Stimulated activated CD4-positive, alpha-beta T cell treated with anti-CD3 and anti-CD28 coated beads, Interleukin-1b, Interleukin-23, amount 100 ng/mL, for 24 hours (primary cell): ENCODE data around the gene TMEFF2.

Experiments used
- DNase-seq, 4 experiments: peaks; one replicate each; pipeline ENCODE4 v3.0.0-alpha.2; 2020; ENCODE audit warnings: low read depth in 4 of 4, low spot score in 1 of 4

The TMEFF2 gene, protein sequence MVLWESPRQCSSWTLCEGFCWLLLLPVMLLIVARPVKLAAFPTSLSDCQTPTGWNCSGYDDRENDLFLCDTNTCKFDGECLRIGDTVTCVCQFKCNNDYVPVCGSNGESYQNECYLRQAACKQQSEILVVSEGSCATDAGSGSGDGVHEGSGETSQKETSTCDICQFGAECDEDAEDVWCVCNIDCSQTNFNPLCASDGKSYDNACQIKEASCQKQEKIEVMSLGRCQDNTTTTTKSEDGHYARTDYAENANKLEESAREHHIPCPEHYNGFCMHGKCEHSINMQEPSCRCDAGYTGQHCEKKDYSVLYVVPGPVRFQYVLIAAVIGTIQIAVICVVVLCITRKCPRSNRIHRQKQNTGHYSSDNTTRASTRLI

DNA sequence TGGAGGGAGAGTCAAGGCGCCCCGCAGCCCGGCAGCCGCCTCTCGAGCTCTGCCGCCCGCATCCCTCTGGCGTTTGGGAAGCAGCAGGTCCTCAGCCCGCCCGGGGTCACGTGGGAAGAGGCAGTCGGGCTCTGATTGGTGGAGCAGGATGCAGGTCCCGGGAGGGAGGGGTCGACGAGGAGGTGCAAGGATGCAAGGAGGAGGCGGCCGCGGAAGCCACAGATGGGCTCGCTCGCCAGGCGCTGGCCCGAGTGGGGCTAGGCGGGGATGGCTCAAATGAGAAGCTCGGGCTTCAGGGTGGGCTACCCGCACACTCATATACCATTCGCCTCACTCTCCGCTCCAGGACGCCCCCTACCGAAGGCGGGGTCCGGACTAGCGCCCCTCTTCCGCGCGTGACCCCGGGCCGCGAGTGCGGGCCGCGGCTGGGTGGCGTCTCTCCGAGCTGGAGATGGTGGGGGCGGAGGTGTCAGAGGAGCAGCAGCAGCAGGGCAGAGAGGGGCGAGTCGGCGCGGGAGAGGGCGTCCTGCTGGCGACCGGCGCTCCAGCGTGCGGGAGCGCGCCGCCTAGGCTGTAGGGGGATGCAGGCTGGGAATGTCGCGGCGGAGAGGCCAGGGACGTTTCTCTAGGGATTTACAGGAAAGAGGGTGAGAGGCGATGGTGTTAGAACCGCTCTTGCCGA lies at the start of gene TMEFF2:
Gene TMEFF2 (minus strand): TSS at position 68 of the 682 bp plus-strand sequence. CDS start 409 bp downstream, outside the sequence.
- peak; percentile 6 to 59 (median 32) for DNase-seq

DNA sequence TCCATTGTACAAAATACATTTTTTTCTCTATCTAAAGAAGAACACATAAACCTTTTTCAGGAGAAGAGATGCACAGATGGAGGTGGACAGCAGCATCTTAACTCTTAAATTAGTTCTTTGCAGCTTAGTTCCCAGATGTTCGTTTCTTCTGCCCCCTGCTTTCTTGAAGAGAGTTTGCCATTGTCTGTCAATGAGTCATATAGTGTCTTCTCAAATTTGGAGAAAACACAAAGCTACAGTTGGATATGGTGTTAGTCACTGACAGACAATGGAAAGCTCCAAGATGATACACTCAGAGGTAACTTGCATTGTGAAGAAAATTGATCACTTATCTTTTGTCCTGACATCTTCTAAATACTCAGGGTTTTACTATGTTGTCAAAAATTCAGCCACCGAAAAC lies 48.8 kb upstream of the TMEFF2 start:
- DNase-seq: no peak

DNA sequence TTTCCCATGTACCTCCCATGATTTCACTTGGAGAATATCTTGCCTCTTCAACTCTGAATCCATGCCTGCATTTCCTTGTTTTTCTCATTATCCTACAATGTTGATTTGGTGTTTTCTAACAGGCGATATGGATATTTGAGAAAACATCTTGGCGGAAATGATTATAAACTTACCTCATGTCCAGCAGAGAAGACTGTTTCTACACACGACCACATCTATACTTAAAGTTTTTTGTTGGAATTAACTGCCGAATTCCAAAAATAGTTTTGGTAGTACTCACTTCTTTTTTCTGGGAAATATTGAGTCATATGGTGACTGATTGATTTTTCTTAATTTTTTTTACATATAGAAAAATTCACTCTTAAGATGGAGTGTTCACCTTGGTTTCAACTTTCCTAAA lies 41.4 kb upstream of the TMEFF2 start:
- no peak for DNase-seq

DNA sequence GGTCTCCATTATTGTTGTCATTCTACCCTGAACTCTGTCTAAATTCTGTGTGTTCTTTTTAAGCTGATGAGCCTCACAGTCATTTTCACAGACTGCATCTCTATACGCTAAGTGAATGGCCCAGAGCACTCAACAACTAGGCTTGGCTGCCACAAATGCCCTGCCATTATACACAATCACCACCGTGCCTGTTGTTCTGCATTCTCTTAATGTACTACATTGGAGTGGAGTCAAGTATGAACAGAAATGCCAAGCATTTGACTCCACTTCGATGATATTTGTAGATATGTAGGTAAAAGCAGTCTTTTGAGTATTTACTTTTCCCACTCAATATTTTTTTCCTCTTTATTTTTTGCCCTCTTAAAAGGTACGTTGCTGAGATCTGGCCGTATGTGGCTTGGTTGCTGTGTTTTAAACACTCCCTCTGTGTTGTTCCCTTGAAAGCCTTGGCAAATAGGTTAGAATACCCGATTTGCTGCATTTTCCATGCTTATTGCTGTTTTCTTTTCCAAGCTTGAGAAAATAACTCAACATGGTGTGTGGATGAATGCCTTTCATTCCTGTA lies 36.2 kb upstream of the TMEFF2 start:
- DNase-seq: no peak

DNA sequence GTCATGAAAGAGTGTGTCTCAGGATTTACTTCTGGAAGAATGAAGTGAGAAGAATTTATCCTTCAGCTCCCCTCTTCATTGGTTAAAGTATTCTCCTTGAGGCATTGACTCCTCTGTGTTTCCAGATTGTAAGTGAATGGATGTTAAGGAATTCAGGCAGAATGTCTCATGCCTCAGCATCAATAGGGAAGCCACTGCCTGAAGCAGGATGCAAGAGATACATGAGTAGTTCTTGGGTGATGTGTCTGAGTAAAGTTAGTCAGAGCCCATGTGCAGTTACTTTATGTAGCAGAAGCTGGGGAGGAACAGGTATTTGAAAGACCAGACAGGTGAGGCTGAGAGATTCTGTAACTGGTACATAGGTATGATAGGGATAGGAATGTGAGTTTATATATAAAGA lies 34.0 kb upstream of the TMEFF2 start:
- DNase-seq: no peak

DNA sequence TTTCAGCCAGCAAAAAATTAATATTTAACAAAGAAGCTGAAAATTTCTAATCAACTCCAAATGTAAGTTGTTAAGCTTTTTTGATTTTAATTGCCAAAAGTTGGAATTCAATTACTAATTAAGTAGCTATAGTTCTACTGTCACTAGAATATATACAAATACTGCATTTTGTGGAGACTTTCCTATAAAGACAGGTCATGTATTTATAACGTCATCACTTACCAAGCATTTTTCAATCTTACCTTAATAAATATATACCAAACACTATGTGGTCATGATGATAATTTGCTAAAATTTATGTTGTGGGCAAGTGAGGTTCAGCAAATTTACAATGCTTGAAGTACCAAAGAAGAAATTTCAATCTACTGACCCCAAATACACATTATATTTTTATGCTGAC lies 24.2 kb upstream of the TMEFF2 start:
- no peak for DNase-seq

DNA sequence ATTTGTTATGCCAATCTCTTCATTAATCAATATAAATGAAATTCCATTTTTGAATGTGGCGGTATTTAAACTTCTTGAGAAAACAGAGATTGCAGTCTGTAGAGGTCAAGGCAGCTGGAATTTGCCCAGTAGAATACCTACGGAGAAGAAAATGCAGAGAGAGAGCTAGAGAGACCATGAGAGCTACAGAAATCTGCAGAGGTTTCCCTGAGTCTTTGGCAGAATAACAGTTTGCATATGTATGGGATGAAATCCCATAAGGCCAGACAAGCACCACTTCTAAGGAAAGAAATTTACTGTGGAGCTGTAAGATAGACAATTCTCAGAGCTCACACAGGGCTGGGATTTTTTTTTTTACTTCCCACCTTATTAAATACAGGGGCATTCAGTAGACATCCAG lies 23.6 kb upstream of the TMEFF2 start:
- no peak for DNase-seq

DNA sequence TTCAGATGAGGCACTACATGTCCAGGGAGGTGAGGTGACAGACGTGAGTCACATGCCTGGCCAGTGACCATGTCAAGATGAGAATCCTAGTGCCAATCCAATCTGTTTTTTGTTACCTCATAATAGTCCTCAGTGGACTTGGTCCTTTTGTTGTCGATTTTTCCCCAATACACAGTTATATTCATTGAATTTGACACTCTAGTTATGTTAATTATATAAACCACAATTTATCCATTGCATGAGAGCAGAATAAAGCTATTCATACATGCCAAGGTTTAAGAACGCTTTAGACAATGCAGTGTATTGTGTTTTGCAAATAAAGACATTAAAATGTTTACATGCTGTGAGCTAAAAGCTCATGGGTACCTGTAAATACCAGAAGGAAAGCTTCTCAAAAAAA lies 21.6 kb upstream of the TMEFF2 start:
- DNase-seq: no peak

DNA sequence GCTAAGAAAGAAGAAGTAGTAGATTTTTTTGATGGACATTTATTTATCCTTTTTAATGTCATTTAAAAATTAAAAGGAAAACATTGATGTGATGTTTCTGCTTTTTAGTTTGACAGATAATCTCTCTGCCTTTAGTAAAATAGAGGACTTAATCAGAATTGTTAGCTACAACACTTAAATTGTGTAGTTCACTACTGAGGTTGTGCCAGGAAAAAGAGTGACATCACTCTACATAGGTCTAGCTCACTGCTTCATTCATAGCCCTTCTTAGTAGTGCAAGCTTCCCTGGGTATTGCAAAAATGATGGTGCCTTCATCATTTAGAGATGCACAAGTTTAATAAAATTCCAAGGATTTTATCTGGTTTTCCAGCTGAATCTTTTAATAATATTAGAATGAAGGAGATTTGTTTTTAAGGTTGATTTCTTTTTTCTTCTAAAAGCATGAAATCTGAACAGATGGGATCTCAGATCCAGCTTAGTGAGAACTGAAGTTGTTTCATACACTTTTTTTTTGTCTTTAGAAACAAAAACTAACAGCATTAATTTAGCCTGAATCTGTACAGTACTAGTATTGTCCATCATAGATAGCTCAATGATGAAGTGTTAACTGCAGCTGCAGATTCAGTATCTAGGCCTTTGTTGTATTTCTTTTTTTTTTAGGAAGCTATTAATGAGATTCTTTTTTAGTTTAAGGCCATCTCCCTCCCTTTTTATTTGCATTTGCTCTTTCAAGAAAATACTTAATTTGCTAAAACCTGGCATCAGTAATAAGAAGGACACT lies 20.6 kb upstream of the TMEFF2 start:
- no peak for DNase-seq

DNA sequence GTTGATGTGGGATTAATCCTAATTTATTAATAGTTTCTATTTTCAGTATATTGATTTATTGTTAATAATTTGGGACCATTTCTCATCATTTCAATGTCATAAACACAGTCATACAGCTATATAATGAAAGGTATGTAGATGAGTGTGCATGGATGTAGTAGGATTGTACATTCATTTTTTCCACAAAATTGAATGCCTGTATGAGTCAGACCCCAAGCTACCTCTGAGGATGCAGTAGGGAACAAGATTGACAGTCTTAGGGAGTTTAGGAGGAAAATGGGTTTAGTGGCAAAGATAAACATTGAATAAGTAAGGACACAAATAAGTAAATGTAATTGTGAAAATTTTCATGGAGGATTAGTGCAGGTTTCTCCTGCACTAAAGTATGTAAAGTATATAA lies 14.1 kb upstream of the TMEFF2 start:
- DNase-seq: no peak

DNA sequence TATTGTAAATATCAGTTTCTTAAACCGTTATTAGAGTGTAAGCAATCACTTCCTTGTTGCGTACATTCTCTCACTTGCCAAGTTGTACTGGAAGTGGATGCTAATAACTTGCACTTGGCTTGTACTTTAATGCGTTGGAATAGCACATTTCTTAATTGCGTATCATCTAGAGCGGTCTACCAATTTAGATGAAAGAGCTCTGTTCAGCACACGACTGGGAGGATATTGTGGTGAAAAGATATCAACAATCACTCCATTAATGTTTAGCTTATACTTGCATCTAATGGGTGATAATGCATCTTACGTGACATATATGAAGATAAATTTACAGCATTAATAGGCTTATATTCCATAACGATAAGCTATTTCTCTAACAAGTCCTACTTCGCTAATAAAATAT lies 11.7 kb upstream of the TMEFF2 start:
- DNase-seq: no peak

DNA sequence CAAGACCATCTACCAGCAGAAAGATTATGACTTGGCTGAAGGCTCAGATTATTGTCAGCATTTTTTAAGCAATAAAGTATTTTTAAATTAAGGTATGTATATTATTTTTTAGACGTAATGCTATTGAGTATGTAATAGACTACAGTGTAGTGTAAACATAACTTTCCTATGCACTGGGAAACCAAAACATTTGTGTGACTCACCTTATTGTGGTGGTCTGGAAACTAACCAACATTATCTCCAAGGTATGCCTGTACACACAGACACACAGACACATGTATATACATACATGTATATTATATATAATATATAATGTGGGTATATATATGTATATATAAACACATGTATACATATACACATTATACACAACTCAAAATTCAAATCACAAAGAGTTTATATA lies 9.1 kb upstream of the TMEFF2 start:
- no peak for DNase-seq

DNA sequence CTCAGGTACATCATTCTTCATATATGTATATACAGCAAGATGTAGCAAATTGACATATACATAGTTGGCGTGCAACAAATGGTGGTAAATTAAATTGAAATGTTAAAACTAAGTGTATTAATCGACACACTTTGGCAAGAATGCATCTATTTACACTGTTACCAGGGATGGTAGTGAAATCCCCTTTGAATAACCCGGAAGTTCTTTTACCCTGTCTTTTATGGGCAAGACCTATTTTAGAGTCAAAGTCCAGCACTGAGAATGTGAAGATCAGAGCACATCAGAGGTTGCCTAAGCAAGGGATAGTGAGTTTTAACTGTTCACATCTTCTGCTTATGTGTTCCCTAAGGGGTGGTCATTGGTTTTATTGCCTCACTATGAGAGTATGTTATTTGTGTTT lies 7.6 kb upstream of the TMEFF2 start:
- no peak for DNase-seq

DNA sequence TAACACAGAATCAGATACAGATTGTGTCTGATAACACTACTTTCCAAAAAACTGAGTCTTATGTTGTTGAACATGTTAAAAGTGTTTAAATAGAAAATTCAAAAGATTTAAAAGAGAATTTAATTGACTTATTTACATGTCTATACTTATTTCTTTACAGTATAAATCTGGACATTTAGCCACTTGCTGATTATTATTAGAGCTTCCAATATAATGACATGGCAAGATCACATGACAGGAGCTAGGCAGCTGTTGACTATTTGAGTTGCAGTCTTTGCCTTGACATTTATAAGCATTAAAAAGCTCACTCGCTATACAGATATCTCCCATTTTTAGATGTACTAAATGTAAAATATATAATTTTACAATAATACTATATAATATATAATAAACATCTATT lies 6.4 kb upstream of the TMEFF2 start:
- DNase-seq: no peak

DNA sequence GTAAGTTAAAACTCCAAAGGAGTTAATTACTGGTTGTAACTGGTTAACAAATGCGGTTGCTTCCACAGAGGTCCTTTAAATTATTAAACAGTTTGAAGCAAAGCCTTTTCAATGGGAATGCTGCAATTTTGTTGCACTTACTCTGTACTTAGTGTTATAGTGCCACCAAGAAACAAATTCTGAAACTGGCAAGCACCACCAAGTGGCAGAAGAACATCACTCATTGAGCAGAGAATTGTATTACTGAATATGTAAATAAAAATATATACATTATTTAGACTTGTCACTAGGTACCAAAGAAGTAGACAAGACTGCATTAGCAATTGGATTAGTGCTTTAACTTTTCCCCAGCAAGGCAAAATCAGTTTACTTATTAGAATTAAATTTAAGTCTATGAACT lies 2.6 kb upstream of the TMEFF2 start:
- DNase-seq: no peak

DNA sequence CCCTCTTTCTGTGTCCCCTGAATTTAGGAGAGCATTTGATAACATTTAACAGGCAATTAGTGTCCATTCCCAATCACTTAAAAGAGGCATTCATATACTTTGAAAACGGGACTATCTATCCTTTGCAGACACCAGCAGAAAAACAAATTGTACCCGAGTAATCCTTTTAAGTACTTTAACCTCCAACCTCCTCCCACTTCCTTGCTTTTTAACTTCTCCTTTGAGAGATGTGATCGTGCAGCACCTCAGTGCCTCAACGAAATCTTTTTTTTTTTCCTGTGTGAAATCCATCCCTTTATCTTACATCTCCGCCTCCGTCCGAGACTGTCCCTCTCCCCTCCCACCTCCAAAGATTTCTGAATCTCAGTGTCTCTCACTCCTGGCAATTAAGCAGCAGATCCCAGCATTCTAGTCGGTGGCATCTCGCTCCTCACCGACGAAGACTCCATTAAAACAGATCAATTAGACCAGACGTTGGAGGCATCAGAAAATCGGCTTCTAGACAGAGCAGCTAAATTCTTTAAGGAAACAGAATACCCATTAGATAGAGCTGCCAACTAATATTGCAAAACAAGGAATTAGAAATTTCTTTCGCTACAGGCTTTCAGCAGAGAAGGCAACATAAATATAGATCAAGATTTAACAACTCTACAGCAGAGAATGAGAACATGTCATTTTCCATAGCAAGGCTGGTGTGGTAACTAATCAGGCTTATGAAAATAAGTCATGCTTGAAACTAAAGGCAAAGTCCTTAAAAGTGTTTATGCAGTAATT lies 1.9 kb upstream of the TMEFF2 start:
- no peak for DNase-seq

DNA sequence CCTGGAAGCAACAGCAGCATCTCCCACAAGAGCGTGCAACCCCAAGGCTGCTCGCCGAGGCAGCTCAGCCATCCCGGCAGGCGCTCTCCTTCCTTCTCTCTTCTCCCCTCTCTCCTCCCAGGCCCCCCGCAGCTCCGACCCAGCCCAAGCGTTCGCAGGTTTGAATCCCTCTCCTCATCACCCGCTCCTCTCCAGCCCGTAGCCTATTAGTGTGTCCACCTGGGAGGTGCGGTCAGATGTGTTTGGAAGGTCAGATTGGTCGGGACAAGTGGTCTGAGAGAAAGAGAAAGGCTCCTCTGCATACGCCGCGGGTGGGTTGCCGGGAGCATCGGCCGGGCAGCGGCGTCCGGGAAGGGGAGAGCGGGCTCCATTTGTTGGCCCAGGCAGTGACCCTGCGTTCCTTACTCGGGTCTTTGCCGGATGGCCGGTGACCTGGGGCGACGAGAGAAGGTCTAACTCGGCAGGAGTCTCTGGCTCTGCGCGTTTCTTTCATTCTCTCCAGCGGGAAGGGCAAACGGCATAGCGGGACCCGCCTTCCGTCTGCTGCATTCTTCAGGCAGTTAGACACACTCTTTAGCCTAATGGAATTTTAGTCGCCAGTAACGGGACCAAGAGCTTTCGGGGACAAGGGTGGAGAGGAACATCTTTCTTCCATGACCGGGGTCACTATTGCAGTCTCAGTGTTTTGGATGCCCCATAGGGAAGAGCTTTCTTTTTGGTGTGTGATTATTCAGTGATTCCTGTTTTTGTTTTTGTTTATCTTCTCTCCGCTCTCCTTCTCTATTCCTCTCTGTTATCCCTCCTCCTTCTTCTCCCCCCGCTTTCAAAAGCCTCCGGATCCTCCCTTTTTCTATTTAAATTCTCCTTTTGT lies 1.1 kb upstream of the TMEFF2 start:
- DNase-seq: no peak

DNA sequence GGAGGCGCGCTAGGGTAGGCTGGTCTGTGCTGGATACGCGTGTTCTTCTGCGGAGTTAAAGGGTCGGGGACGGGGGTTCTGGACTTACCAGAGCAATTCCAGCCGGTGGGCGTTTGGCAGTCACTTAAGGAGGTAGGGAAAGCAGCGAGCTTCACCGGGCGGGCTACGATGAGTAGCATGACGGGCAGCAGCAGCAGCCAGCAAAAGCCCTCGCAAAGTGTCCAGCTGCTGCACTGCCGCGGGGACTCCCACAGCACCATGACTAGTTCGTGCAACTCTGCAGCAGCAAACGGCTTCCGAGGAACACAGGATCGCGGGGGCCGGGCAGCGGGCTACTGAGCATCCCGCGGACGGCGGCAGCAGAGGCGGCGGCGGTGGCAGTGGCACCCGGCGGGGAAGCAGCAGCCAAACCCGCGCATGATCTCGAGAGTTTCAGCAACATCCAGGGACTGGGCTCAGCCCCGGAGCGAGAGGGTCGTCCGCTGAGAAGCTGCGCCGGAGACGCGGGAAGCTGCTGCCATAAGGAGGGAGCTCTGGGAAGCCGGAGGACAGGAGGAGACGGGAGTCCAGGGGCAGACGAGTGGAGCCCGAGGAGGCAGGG lies 368 bp downstream of the TMEFF2 start:
- peak in 3 of 4 experiments; percentile 3 to 22 (median 9) for DNase-seq

DNA sequence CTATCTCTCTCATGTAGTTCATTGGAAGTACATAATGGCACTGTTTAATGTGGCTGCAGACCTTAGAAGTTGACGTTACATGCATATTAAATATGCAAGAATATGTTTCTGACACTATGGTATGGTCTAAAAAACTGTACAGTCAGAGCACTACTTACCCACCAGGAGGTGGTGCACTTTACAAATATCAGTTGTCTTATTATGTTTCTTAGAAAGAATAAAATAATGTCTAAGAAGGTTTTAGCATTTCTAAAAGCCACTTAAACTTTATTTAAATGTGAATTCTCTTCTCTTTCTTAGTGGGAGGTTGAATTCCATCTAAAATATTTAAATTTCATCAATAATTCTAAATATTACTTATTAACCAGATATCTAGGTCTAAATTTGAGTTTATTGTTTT lies 4.3 kb downstream of the TMEFF2 start:
- no peak for DNase-seq

DNA sequence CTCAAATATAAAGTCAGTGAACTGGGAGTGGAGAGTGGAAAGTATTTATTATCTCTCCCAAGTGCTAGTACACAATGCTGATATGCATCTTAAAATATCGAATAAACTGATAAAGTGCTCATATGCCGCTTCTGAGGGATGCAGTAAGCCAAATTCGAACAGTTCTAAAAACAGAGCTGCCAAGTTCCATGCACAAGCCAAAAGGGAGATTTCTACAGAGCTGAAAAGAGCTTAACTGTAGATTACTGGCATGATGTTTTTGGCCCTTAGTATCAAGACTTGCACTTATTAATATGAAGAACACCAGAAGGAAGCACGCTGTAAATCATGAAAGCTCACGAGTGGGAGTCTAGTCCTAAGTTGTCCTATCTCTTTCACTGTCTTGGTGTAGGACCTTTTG lies 7.9 kb downstream of the TMEFF2 start:
- no peak for DNase-seq
